ENCODE data around the gene POLR2E.

DNA sequence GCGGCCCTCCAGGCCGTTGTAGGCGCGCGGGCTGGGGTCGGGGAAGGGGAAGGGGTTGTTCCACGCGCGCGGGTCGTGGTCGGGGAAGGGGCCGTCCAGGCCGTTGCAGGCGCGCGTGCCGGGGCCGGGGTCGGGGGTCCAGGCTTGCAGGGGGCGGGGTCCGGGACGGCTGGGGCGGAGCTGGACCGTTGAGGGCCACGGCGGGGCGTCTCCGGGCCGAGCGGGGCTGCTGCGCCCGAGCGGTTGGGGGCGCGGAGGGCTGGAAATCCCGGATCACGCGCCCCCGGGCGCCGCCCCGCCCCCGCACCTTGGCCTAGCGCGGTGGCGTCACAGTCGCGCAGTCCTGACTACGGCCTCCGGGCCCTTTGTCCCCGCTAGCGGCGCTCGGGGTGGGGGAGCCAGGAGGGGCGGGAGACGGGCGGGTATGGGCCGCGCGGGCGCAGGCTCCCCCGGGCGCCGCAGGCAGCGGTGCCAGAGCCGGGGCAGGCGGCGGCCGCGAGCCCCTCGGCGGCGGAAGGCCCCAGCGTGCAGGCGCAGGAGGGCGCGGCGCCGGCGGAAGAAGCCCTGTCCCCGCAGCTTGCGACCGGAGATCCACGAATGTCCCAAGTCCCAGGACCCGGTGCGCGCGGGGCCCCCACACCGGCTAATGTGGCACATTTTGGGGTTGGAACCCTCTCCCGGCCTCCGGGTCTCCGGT, 9.3 kb upstream of the POLR2E start:
- peak; percentile 28 for TF ChIP-seq POLR2AphosphoS5 (IDR thresholded peaks at IDR 0.05)
- TF ChIP-seq CTCF (IDR thresholded peaks at IDR 0.05) = peak in 1 of 4 experiments; percentile 7
- peak; percentile 36 for TF ChIP-seq POLR2A (IDR thresholded peaks at IDR 0.05)

Data from prostate gland (tissue), 2 donors.